Stromal cell of bone marrow (primary cell): ENCODE data around the gene FAM229B.

Source experiments
- DNase-seq: peaks from one replicate; pipeline ENCODE4 v3.0.0-alpha.2; 2012; ENCODE audit warnings: low read depth

FAM229B gene

GRCh38 chr6:112144145-112144926 lies 56.9 kb downstream of the FAM229B start:
- no peak for DNase-seq

GRCh38 chr6:112145080-112145573 lies 57.7 kb downstream of the FAM229B start:
- DNase-seq: no peak

DNA sequence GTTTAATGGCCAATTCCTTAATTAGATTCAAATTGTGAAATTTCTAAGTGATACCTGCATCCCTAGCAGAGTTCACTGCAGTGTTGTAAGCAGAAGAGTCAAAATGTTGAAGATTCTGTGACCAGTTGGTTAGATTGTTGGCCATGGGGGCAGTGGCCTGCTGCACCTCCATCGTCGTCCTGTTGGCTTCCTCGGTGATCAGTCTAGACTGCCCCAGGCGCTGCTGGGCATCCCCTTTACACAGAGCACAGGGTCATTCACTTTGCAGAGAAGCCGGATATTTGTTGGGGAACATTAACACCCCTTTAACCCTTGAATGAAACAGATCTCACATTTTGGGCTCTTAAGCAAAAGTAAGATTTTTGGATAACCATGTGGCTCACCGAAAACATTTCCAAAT lies 60.7 kb downstream of the FAM229B start:
- DNase-seq: no peak

DNA sequence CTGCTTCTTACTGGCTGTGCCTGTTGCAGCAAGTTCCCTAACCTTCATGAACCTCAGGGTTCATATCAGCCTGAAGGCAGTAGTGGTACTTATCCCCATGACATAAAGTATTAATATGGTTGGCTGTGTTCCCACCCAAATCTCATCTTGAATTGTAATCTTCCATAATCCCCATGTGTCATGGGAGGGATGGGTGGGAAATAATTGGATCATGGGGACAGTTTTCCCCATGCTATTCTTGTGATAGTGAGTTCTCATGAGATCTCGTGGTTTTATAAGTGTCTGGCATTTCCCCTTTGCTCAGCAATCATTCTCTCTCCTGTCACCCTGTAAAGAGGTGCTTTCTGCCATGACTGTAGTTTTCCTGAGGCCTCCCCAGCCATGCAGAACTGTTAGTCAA lies 61.8 kb downstream of the FAM229B start:
- DNase-seq: no peak

- peak; percentile 11 for DNase-seq
These were observed 62.4 kb downstream of the FAM229B start for GRCh38 chr6:112149719-112150263.

DNA sequence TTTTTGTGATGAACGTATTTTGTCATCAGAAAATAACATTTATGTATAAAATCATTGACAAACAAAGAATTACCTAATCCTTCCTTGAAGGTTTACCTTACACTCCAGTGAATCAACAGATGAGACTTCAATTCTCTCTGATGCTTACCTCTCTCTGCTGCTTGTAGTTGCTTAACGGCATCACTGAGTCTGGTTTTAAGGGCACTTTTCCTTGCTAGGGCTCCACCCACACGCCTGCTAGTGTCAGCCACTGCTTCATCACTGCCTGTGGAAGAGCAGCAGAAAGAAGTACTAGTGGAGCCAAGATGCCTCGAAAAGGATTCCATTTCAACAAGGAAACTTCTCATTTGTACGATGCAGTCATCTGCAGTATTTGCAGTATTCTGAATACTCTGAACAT lies 63.0 kb downstream of the FAM229B start:
- DNase-seq: peak; percentile 12
